HTR-8/SVneo (cell line): Measurements from ENCODE around the gene PLTP.
"Not testable (repeated sequence)": the region's sequence is repeated elsewhere in the genome, so short reads cannot be mapped to it uniquely, and the experiment has no call there.

Experiments used
- DNase-seq: peaks from one replicate; pipeline ENCODE4 v3.0.0; 2011; ENCODE audit warnings: low spot score, mixed read lengths; ENCODE audit not compliant: insufficient read length
- FAIRE-seq: peaks from 2 replicates; lab custom pipeline; 2011; peaks lifted over from hg19 to GRCh38; lab: Jason Lieb, UNC

Gene PLTP

DNA sequence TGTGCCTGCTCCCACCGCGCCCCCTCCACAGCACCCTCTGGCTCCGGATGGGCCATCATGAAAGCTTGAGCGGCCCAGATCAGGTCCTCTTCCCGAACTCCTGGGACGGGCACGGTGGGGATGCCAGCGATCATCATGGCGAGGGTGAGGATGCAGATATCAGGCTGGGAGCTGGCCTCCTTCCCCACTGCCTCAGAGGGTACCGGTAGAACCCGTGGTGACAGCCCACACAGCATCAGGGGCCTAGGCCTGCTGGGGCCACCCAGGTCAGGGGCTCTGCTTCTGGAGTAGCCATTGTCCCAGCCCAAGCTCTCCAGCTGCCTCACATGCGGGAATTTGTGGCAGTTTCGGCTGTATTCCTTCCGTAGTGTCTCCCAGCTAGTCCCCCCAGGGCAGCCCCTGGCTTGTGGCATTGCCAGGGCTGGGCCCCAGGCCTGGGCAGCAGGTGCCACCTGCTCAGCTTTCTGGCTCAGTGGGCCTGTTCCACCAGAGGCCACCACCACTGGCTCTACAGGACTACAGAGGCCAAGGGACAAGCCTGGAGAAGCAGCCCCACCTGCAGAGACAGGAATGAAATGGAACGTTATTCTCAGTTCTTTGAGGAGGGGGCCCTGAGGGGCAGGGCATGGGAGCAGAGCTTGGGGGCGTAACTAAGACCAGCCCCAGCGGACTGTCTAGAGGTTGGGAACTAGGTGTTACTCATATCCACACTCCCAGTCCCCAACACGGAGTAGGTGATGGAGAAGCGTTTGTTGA is 25.2 kb downstream of the PLTP start:
- FAIRE-seq = no peak

DNA sequence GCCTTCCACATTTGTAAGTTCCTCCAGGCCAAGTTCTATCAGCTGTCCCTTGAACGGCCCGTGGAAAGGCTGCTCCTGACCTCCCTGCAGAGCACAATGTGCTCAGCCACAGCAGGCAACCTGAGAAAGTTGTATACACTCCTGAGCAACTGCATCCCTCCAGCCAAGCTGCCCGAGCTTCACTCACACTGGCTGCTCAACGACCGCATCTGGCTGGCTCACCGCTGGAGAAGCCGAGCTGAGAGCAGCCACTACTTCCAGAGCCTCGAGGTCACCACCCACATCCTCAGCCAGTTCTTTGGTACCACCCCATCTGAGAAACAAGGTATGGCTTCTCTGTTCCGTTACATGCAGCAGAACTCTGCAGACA is 28.9 kb downstream of the PLTP start:
- DNase-seq (no peak), FAIRE-seq (no peak)

More for the DNA sequence above, 25.2 kb downstream of the PLTP start:
- no peak for DNase-seq

DNA sequence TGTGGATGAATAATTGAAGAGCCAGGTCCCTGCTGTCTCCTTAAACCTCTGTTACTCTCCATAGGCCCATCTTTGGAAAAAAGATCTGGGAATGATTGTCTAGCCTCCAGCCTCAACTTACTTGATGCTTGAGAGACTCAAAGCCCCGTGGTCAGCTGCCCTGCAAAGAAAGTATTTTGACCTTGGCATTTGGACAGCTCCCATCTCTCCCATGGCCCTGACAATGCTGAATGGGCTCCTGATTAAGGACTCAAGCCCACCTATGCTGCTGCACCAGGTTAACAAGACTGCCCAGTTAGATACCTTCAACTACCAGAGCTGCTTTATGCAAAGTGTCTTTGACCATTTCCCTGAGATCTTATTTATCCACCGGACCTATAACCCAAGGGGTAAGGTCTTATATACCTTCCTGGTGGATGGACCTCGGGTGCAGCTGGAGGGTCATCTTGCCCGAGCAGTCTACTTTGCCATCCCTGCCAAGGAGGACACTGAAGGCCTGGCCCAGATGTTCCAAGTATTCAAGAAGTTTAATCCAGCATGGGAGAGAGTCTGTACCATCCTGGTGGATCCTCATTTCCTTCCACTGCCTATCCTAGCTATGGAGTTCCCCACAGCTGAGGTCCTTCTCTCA is 29.4 kb downstream of the PLTP start:
- DNase-seq (no peak), FAIRE-seq (no peak)

DNA sequence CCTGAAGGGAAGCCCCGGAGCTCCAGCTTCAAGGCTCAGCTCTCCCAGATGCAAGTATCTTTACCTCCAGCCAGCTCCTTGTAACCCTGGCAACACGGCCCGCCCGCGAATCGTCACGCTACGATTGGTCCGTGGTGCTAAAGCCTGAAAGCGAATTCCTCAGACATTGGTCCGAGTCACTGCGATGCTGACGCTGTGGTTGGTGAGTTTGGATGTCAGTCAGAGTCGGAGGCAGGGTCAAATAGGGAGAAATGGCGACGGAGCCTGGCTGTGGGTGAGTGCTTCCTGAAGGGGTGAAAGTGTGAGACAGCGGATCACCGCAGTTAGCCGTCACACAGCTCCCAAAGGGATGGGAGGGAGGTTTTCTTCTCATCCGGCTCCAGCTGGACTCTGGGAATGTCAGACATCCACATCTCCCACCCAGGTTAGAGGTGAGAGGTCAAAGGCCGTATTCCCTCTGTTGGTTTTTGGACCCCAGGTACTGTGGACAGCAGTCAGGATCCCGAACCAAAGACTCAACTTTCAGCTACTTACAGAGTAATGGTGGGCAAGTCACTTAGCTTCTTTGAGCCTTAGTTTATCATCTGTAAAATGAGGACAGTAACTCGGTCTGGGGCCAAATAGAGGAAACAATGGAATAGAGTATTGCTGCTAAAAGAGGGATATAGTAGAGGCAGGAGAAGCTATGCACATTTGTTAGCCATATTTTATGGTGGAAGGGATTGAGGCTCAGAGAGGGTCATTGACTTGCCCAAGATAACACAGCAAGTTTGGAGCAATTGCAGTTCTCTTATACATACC is 30.8 kb downstream of the PLTP start, which contains the start of gene ZSWIM1:
TSS of gene ZSWIM1 (plus strand) at position 240 of the 801 bp plus-strand sequence. CDS start 1,366 bp downstream, outside the sequence.
- peak; percentile 100 for FAIRE-seq
- DNase-seq = peak; percentile 100

DNA sequence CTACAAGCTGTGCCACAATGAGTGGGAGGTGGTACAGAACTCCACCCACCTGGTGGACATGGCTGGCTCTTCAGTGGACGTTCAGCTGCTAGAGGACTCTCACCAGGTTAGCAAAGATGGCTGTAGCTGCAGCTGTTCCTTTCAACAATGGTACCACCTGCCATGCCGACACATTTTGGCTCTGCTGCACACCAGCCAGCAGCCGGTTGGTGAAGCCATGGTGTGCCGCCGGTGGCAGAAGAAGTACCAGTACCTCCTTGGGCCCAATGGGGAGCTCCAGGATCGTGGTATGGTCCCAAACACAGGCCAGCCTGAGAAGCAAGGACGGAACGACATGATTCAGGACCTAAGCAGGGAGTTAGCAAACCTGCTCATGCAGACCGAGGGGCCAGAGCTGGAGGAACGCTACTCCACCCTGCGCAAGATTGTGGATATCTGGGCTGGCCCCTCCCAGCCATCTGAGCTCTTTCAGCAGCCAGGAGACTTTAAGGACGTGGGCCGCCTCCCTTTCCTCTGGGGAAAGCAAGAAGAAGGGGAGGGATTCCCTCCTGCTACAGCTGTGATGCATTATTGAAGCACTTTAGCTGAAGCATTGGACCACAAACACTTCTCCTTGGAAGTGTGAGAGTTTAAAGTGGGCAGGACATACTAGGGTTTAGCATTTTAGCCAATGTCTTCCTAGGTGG is 33.7 kb downstream of the PLTP start:
- DNase-seq (no peak), FAIRE-seq (peak; percentile 16)

DNA sequence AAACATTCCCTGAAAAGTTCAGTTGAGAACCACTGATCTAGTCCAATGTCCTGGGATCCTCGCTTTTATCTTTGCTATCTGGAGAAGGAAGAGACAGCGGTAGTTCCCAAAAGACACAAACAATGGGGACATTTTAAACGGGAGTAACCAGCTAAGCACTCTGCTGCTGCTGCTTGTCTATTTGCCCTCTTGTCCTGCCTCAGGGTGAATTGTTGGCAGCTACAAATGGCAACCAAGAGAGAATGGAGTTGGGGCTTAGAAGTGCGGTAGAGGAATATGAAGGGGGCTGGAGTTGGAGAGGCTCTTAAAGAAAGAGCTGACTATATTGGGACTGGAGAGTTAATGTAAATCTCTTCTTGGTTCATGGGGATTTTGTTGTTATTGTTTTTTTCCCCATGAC is 37.4 kb downstream of the PLTP start:
- DNase-seq = no peak
- FAIRE-seq = no peak

DNA sequence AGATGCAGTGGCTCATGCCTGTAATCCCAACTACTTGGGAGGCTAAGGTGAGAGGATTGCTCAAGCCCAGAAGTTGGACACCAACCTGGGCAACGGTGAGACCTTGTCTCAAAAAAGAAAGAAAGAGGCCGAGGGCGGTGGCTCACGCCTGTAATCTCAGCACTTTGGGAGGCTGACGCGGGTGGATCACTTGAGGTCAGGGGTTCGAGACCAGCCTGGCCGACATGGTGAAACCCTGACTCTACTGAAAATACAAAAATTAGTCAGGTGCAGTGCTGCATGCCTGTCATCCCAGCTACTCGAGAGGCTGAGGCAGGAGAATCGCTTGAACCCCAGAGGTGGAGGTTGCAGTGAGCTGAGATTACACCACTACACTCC is 37.9 kb downstream of the PLTP start:
- FAIRE-seq, DNase-seq: not testable (repeated sequence)

DNA sequence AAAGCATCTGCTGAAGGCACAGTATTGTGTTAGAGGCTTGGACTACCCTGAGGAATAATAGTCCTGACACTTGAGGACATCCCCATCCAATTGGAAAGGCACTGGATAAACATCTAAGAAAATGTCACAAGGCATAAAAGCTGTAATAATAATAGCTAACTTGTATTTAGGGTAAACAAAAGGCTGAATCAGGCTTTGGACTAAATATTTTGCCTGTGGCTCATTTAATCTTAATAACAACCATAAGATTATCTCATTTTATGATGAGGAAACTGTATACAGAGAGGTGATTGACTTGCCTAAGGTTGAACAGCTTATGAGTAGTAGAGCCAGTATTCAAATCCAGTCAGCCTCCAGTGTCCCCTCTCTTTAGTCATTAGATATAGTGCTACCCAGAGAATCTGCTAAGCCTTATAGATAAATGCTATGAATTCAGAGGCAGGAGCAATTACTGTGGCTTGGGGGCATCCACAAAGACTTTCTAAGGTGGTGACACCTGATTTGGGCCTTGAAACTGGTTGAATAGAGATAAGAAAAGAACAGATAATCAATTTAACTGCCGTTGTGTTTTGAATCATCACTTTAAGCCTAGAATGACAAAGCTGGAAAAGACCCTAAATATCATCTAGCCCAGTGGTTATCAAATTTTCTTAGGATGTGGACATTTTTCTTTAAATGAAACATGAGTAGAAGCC is 38.4 kb downstream of the PLTP start:
- DNase-seq (no peak), FAIRE-seq (no peak)

DNA sequence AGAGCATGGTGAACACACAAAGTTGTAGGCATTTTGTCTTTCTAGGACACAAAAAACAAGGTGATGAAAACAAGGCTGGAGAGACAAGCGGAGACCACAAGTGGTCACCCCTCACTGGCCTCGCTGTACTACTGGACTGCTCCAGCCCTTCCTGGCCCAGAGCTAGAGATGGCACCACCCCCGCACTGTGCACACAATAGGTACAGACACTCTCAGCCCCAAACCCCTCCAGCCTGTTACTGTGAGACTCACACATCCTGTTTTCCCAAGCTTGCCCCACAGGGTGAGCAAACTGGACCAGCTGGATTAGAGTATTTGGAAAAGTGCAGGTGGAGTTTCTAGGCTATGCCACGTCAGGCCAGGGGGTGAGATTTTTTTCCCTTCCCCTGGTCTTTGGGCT is 39.3 kb downstream of the PLTP start:
- FAIRE-seq (peak; percentile 51), DNase-seq (no peak)

DNA sequence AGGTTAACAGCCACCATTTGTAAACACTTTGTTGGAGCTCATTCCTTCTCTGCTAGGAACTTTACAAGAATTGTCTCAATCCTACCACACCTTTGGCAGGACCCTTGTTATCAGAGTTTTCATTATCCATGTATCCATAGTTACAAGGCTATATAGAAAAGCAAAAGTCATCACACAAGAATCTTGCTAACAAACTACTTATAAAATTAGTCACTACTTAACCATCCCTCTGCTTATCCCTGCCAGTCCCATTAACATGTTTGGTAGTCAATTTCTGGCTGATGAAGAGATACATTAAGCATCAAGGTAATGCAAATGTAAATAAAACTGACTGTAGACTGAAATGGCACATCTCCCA is 44.2 kb downstream of the PLTP start:
- DNase-seq = no peak

DNA sequence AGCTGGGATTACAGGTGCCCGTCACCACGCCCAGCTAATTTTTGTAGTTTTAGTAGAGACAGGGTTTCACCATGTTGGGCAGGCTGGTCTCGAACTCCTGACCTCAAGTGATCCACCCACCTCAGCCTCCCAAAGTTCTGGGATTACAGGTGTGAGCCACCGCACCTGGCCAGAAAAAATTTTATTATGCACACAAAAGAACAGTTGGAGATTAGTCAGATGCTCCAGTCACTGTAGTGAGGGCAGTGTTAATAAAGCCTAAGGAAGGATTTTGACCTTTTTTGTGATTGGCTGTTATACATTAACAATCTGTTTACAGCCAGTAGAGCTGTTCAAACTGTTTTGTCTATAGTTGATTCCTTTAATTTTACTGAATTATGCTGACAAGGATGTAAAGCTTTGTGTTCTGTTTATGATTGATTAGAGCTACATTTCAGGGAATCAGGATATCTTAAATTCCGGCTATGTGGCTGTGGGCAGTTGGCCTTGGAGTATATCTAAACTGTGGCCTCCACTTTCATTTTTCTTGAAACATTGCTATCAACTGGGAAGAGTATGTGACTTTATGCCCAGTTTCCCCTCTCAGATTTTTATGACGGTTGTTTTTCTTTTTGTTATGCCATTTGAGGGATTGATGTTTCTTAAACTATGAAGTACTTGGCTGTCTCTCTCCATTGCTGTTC is 44.7 kb downstream of the PLTP start:
- DNase-seq = no peak
- FAIRE-seq = peak; percentile 69

More for the DNA sequence above, 44.2 kb downstream of the PLTP start:
- FAIRE-seq = peak; percentile 36

DNA sequence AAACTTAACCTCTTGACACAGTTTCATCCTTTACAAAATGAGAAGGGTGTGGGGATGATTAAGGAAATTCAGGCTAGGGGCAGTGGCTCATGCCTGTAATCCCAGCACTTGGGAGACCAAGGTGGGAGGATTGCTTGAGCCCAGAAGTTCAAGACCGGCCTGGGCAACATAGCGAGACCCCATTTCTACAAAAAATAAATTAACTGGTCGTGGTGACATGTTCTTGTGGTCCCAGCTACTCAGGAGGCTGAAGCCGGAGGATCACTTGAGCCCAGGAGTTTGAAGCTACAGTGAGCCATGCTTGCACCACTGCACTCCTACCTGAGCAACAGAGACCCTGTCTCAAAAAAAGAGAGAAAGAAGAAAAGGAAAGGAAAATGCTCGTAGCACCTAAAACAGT is 45.5 kb downstream of the PLTP start:
- FAIRE-seq (no peak), DNase-seq (no peak)

DNA sequence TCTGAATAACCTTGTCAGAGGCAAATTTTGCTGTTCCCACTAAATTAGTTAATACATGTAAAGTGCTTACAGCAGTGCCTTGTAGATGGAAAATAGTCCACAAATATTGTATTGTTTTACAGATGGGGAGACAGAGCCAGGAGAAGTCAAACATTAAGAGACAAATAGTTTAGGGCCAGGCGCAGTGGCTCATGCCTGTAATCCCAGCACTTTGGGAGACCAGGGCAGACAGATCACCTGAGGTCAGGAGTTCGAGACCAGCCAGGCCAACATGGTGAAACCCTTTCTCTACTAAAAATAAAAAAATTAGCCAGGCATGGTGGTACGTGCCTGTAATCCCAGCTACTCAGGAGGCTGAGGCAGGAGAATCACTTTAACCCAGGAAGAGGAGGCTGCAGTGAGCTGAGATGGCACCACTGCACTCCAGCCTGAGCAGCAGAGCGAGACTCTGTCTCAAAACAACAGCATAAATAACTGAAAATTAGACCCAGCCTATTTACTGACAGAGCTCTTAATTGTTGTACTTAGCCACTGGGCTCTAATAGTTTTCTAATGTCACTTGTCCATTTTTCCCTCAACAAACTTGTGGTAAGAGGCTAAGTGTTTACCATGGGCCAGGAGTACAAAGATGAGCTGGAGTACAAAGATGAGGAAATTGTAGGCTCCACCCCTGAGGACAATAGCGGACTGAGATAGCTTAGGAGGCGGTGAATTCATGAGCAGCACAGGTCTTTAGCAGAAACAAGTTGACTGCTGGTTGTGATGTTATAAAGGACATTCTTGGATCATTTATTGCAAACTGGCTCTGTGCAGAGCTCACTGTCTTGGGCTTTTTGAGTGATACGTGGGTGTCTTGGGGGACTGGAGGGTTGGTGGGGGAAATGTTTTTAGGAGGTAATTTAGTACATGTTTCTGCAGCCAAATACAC is 48.1 kb downstream of the PLTP start:
- FAIRE-seq = no peak
- no peak for DNase-seq

DNA sequence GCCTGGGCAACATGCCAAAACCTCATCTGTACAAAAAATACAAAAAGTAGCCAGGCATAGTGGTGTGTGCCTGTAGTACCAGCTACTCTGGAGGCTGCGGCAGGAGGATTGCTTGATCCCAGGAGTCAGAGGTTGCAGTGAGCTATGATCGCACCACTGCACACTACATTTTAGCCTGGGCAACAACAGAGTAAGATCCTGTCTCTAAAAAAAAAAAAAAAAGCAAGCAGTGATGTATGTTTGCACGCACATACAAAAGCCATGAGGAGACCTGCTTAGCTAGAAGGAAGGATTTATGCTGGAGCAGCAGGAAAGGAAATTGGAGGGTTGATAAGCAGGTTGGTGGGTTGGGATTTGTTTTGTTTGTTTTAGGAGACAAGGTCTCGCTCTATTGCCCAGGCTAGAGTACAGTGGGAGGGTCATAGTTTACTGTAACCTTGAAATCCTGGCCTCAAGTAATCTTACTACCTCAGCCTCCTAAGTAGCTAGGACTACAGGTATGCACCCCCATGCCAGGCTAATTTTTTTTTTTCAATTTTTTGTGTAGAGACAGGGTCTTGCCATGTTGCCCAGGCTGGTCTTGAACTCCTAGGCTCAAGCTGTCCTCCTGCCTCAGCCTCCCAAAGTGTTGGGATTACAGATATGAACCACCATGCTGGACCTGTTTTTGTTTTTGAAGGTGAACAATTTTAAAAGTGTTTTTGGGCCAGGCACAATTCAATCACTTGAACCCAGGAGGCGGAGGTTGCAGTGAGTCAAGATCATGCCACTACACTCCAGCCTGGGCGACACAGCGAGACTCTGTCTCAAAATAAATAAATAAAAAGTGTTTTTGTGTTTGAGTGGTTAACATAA is 50.5 kb downstream of the PLTP start:
- no peak for FAIRE-seq
- DNase-seq = no peak

DNA sequence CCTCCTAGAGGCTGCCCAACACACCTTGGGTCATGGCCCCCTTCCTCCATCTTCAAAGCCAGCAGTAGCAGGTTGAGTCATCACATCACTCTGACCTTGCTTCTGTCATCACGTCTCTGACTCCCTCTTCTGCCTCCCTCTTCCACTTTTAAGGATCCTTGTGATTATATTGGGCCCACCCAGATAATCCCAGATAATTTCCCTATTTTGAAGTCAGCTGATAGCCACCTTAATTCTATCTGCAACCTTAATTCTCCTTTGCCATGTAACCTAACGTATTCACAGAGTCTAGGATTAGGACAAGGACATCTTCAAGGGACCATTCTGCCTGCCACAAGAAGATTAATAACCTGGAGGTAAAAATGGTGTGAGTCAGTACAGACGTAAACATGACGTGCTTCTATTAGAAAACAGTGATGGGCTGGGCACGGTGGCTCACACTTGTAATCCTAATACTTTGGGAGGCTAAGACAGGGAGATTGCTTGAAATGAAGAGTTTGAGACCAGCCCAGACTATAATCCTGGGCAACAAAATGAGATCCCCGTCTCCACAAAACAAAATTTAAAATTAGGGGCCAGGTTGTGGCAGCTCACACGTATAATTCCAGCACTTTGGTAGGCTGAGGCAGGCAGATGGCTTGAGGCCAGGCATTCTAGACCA is 51.3 kb downstream of the PLTP start:
- no peak for FAIRE-seq
- no peak for DNase-seq

DNA sequence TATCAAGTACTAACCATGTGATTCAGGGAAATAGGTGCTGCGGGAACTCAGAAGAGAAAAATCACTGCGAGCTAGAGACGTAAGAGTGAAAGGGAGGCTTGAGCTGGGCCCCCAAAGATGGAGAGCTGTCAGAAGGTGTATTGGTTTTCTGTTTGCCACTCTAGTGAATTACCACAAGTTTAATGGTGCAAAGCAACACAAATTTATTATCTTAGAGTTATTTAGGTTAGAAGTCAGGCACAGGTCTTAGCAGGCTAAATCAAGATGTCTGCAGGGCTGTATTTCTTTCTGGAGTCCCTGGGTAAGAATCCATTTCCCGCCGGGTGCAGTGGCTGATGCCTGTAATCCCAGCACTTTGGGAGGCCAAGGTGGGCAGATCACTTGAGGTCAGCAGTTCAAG is 52.0 kb downstream of the PLTP start:
- FAIRE-seq = no peak
- DNase-seq = no peak

DNA sequence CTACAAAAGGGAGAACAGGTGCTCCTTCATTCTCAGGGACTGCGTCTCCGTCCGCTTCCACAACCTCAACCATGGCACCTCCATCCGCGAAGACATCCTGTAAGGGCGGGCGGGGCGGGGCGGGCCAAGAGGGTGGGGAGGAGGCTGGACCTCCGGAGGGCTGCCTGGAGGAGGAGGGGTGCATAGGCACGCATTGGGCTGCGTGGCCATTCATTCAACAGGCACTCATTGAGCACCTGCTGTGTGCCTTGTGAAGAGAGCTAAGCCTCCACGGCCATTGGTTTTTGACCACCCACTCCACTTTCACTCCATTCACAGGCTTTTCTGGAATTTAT is 54.1 kb downstream of the PLTP start:
- DNase-seq = no peak
- FAIRE-seq = no peak
